AG20443 (cell line): ENCODE results near the gene GNG7.
"Not testable (repeated sequence)": the region's sequence is repeated elsewhere in the genome, so short reads cannot be mapped to it uniquely, and the experiment has no call there.

ENCODE experiments used
- DNase-seq: peaks from one replicate; pipeline ENCODE4 v3.0.0; 2012; ENCODE audit warnings: low spot score, mixed read lengths

Gene GNG7

GRCh38 chr19:2483484-2484151 is 218.9 kb downstream of the GNG7 start:
- no peak for DNase-seq

- DNase-seq = no peak
Measured at GRCh38 chr19:2483084-2483483, 219.4 kb downstream of the GNG7 start.

- DNase-seq = no peak
Measured at GRCh38 chr19:2482354-2483038, 220.0 kb downstream of the GNG7 start.

GRCh38 chr19:2481466-2481865 is 221.0 kb downstream of the GNG7 start:
- DNase-seq = no peak

- no peak for DNase-seq
Measured at GRCh38 chr19:2479556-2480194, 222.8 kb downstream of the GNG7 start.

- DNase-seq = peak; percentile 68
Measured at GRCh38 chr19:2478756-2479555, 223.5 kb downstream of the GNG7 start.

GRCh38 chr19:2478278-2478755 is 224.2 kb downstream of the GNG7 start:
- DNase-seq = no peak

GRCh38 chr19:2477732-2478191 is 224.7 kb downstream of the GNG7 start:
- no peak for DNase-seq

GRCh38 chr19:2477141-2477710 is 225.3 kb downstream of the GNG7 start:
- no peak for DNase-seq

- DNase-seq = peak; percentile 51
Measured at GRCh38 chr19:2476451-2477140, 225.9 kb downstream of the GNG7 start.

- DNase-seq = peak; percentile 99
Measured at GRCh38 chr19:2475702-2476450, 226.6 kb downstream of the GNG7 start, which contains the start of gene GADD45B. GADD45B (plus strand) TSS chr19:2476127; CDS start chr19:2476359, 232 bp downstream.

- DNase-seq = peak; percentile 54
Measured at GRCh38 chr19:2475018-2475701, 227.3 kb downstream of the GNG7 start.

- DNase-seq = peak; percentile 90
Measured at GRCh38 chr19:2474232-2475017, 228.1 kb downstream of the GNG7 start.

- not testable (repeated sequence) for DNase-seq
Measured at GRCh38 chr19:2469915-2470200, 232.6 kb downstream of the GNG7 start.

GRCh38 chr19:2469102-2469914 is 233.2 kb downstream of the GNG7 start:
- DNase-seq = peak; percentile 60

- no peak for DNase-seq
Measured at GRCh38 chr19:2468596-2468995, 233.9 kb downstream of the GNG7 start.

GRCh38 chr19:2464389-2464788 is 238.1 kb downstream of the GNG7 start:
- DNase-seq = no peak

- not testable (repeated sequence) for DNase-seq
Measured at GRCh38 chr19:2463694-2464093, 238.8 kb downstream of the GNG7 start.
